HepG2 (cell line): Measurements from ENCODE around the gene PSMD4. TPM values are rescaled to one million over a fixed set of nuclear protein-coding genes. Genes with fewer than 3 reads are reported as not detected.
A peak's percentile ranks its signal among the peaks of the same experiment; 100 is the strongest.

Experiments
- ARNT2 ChIP-seq: sonication (generic); formaldehyde crosslinking; IDR thresholded peaks from 2 replicates; pipeline ENCODE4 v1.8.0; 2022; ENCODE audit warnings: mild to moderate bottlenecking, low read depth, missing genetic modification reagents, moderate library complexity
- FLYWCH1 ChIP-seq: sonication (generic); formaldehyde crosslinking; IDR thresholded peaks from 2 replicates; pipeline ENCODE4 v1.8.1; 2023; ENCODE audit warnings: mild to moderate bottlenecking, missing genetic modification reagents
- FOXC1 ChIP-seq: sonication (generic); formaldehyde crosslinking; IDR thresholded peaks from 2 replicates; pipeline ENCODE4 v1.8.0; 2022; ENCODE audit warnings: mild to moderate bottlenecking, missing genetic modification reagents, borderline replicate concordance
- HDAC6 ChIP-seq: fragments of 200-600 bp; sonication (generic); IDR thresholded peaks from 2 replicates; pipeline ENCODE4 v1.7.0; 2017; ENCODE audit warnings: mild to moderate bottlenecking, antibody characterized with exemption, low read length, low read depth
- HNRNPL ChIP-seq: fragments of 200-400 bp; formaldehyde crosslinking; IDR thresholded peaks from 2 replicates; pipeline ENCODE4 v1.6.1; 2017; ENCODE audit warnings: mild to moderate bottlenecking, low read depth, low read length
- NR2F6 ChIP-seq, 2 experiments: IDR thresholded peaks; 2 replicates each; pipeline ENCODE4 v1.6.1; 2016; ENCODE audit warnings: antibody characterized with exemption in 1 of 2, mild to moderate bottlenecking in 1 of 2
- PAF1 ChIP-seq: IDR thresholded peaks from 2 replicates; pipeline ENCODE4 v1.6.1; 2016; ENCODE audit warnings: missing genetic modification reagents, missing compliant biosample characterization
- PCBP2 ChIP-seq: fragments of 200-400 bp; formaldehyde crosslinking; optimal IDR thresholded peaks from 2 replicates; pipeline ENCODE3; 2018; ENCODE audit warnings: low read length, low read depth; ENCODE audit not compliant: poor library complexity, severe bottlenecking
- RXRB ChIP-seq: IDR thresholded peaks from 2 replicates; pipeline ENCODE4 v1.6.1; 2016; ENCODE audit warnings: borderline replicate concordance, missing genetic modification reagents, missing compliant biosample characterization
- SAFB2 ChIP-seq: sonication (generic); formaldehyde crosslinking; IDR thresholded peaks from 2 replicates; pipeline ENCODE4 v1.5.1; 2020; ENCODE audit warnings: missing genetic modification reagents, low read depth, mild to moderate bottlenecking, borderline replicate concordance
- THAP11 ChIP-seq: IDR thresholded peaks from 2 replicates; pipeline ENCODE4 v1.6.1; 2016; ENCODE audit warnings: missing biosample characterization, missing genetic modification reagents
- ZKSCAN1 ChIP-seq: fragments of 150-350 bp; IDR thresholded peaks from 2 replicates; pipeline ENCODE4 v1.6.1; 2014; ENCODE audit warnings: low read length
- ZNF224 ChIP-seq: sonication (generic); formaldehyde crosslinking; IDR thresholded peaks from 2 replicates; pipeline ENCODE4 v1.5.0; 2020; ENCODE audit warnings: mild to moderate bottlenecking, missing genetic modification reagents
- ZNF260 ChIP-seq: sonication (generic); formaldehyde crosslinking; IDR thresholded peaks from 2 replicates; pipeline ENCODE4 v1.4.0; 2020; ENCODE audit warnings: missing genetic modification reagents, low read depth, mild to moderate bottlenecking, borderline replicate concordance
- ZNF629 ChIP-seq: sonication (generic); formaldehyde crosslinking; conservative IDR thresholded peaks from 2 replicates; pipeline ENCODE4 v1.5.0; 2020; ENCODE audit warnings: missing genetic modification reagents
- polyA plus RNA-seq, 8 experiments: library from polyadenylated mRNA; depleted of rRNA in 3 of 8; stranded (reverse) in 7 of 8; unstranded in 1 of 8; fragments of >200 nt; fragmentation: Illumina TruSeq in 4 of 8; extraction: Trizol in 4 of 8; gene quantifications; 2 replicates each; pipeline versions ENCODE4 v1.2.1 to v1.2.3, GENCODE V29; 2011 to 2016; ENCODE audit warnings: low read depth in 4 of 8, missing spikeins in 1 of 8, mixed read lengths in 1 of 8; ENCODE audit not compliant: insufficient read depth in 1 of 8
- total RNA-seq, 5 experiments: library from RNA; depleted of rRNA; stranded (reverse); fragments of >200 nt; fragmentation: Illumina TruSeq; extraction: Trizol; gene quantifications; 2 replicates each; pipeline ENCODE4 v1.2.3, GENCODE V29; 2016; ENCODE audit warnings: low read depth in 1 of 5
- TF ChIP-seq, protein P1 (sequence below): IDR thresholded peaks from 2 replicates; pipeline ENCODE4 v1.6.1; 2016; ENCODE audit warnings: low read depth, borderline replicate concordance
- TF ChIP-seq, protein P2 (sequence below): sonication (generic); formaldehyde crosslinking; IDR thresholded peaks from 2 replicates; pipeline ENCODE4 v1.9.0; 2022; ENCODE audit warnings: low read depth, missing genetic modification reagents
- TF ChIP-seq, protein P3 (sequence below): IDR thresholded peaks from 2 replicates; pipeline ENCODE4 v1.6.1; 2012; ENCODE audit warnings: low read depth, low read length, improper control_type of control experiment
- TF ChIP-seq, protein P4 (sequence below): sonication (generic); formaldehyde crosslinking; IDR thresholded peaks from 2 replicates; pipeline ENCODE4 v1.4.0; 2020; ENCODE audit warnings: missing genetic modification reagents

The PSMD4 gene
- total and polyA plus RNA-seq, 2 of the 13 experiments (the other 11 are each of a cell fraction or from before 2014, with no cell fraction given): 194 to 243 TPM

DNA sequence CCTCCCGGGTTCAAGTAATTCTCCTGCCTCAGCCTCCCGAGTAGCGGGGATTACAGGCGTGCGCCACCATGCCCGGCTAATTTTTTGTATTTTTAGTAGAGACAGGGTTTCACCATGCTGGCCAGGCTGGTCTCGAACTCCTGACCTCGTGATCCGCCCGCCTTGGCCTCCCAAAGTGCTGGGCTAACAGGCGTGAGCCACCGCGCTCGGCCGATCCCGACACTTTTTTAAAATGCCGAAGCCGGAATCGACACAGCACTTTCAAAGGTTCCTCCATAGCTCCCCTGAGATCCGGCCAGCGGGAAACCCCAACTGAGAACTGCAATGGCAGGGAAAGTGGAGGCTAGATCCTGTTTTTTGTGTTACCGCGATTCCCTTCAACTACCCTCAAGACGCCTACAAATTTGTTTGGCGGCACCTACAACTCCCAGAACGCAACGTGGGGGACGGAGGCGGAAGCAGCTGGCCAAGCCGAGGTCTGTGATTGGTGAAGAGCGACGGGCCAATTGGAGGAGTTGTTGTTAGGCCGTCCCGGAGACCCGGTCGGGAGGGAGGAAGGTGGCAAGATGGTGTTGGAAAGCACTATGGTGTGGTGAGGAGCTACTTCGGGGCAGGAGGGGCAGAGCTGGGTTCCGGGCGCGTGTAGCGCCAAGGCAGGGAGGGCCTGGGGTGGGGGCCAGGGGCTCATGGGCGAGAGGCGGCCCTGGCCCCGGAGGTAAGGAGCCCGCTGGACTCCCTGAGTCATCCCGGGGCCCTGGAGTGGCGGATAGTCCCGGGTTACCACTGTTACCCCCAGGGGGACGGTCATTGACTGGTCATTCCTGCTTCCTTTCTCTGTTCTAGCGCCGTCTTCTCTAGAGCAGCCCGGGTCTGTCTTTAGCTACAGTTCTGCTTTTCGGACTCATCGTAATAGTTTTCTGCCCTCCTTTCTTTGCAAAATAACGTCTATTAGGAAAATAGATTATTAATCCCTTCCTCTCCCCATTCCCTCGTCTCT lies at the start of gene PSMD4 (continued):
- TF ChIP-seq, protein P1, sequence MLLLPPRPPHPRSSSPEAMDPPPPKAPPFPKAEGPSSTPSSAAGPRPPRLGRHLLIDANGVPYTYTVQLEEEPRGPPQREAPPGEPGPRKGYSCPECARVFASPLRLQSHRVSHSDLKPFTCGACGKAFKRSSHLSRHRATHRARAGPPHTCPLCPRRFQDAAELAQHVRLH (CRISPR knock-in tag): peak; percentile 50; the same call in 1 of the 2 replicates
- TF ChIP-seq HDAC6: no peak
- TF ChIP-seq ZKSCAN1: no peak
- no peak for TF ChIP-seq PAF1 (CRISPR knock-in tag)
- no peak for TF ChIP-seq ZNF224
- peak; percentile 55 for TF ChIP-seq ZNF629 (CRISPR knock-in tag)
- no peak for TF ChIP-seq NR2F6 (IDR thresholded peaks at IDR 0.05)
- TF ChIP-seq NR2F6 (CRISPR knock-in tag; IDR thresholded peaks at IDR 0.05): no peak
- peak; percentile 65; the same call in 1 of the 2 replicates for TF ChIP-seq RXRB (CRISPR knock-in tag)
- TF ChIP-seq THAP11: peak; percentile 98
- TF ChIP-seq, protein P2, sequence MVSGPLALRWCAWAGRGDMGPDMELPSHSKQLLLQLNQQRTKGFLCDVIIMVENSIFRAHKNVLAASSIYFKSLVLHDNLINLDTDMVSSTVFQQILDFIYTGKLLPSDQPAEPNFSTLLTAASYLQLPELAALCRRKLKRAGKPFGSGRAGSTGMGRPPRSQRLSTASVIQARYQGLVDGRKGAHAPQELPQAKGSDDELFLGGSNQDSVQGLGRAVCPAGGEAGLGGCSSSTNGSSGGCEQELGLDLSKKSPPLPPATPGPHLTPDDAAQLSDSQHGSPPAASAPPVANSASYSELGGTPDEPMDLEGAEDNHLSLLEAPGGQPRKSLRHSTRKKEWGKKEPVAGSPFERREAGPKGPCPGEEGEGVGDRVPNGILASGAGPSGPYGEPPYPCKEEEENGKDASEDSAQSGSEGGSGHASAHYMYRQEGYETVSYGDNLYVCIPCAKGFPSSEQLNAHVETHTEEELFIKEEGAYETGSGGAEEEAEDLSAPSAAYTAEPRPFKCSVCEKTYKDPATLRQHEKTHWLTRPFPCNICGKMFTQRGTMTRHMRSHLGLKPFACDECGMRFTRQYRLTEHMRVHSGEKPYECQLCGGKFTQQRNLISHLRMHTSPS (CRISPR knock-in tag): no peak
- TF ChIP-seq ARNT2 (CRISPR knock-in tag): peak; percentile 28
- TF ChIP-seq HNRNPL: 0 out of 2 replicates have a peak, but pooled peaks have one; percentile 45
- no peak; the same call in 1 of the 2 replicates for TF ChIP-seq SAFB2 (CRISPR knock-in tag)
- TF ChIP-seq FLYWCH1 (CRISPR knock-in tag): no peak
- no peak for TF ChIP-seq PCBP2
- TF ChIP-seq ZNF260: no peak
- TF ChIP-seq, protein P3, sequence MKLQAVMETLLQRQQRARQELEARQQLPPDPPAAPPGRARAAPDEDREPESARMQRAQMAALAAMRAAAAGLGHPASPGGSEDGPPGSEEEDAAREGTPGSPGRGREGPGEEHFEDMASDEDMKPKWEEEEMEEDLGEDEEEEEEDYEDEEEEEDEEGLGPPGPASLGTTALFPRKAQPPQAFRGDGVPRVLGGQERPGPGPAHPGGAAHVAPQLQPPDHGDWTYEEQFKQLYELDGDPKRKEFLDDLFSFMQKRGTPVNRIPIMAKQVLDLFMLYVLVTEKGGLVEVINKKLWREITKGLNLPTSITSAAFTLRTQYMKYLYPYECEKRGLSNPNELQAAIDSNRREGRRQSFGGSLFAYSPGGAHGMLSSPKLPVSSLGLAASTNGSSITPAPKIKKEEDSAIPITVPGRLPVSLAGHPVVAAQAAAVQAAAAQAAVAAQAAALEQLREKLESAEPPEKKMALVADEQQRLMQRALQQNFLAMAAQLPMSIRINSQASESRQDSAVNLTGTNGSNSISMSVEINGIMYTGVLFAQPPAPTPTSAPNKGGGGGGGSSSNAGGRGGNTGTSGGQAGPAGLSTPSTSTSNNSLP: no peak
- TF ChIP-seq FOXC1 (CRISPR knock-in tag): no peak
- TF ChIP-seq, protein P4, sequence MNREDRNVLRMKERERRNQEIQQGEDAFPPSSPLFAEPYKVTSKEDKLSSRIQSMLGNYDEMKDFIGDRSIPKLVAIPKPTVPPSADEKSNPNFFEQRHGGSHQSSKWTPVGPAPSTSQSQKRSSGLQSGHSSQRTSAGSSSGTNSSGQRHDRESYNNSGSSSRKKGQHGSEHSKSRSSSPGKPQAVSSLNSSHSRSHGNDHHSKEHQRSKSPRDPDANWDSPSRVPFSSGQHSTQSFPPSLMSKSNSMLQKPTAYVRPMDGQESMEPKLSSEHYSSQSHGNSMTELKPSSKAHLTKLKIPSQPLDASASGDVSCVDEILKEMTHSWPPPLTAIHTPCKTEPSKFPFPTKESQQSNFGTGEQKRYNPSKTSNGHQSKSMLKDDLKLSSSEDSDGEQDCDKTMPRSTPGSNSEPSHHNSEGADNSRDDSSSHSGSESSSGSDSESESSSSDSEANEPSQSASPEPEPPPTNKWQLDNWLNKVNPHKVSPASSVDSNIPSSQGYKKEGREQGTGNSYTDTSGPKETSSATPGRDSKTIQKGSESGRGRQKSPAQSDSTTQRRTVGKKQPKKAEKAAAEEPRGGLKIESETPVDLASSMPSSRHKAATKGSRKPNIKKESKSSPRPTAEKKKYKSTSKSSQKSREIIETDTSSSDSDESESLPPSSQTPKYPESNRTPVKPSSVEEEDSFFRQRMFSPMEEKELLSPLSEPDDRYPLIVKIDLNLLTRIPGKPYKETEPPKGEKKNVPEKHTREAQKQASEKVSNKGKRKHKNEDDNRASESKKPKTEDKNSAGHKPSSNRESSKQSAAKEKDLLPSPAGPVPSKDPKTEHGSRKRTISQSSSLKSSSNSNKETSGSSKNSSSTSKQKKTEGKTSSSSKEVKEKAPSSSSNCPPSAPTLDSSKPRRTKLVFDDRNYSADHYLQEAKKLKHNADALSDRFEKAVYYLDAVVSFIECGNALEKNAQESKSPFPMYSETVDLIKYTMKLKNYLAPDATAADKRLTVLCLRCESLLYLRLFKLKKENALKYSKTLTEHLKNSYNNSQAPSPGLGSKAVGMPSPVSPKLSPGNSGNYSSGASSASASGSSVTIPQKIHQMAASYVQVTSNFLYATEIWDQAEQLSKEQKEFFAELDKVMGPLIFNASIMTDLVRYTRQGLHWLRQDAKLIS: no peak
